Upper lobe of left lung (tissue), 4 donors: ENCODE results near the gene LAMTOR2.

Source experiments
- CTCF ChIP-seq, 6 experiments: fragments of 450-650 bp in 4 of 6; fragments of 200-600 bp in 2 of 6; sonication (generic) in 2 of 6; IDR thresholded peaks; one replicate each; pipeline ENCODE4 v1.5.1; 2016 to 2019; ENCODE audit warnings: antibody characterized with exemption in 6 of 6
- POLR2A ChIP-seq, 4 donors: fragments of 450-650 bp; IDR thresholded peaks; one replicate each; pipeline ENCODE4 v1.5.1; 2016 to 2017; ENCODE audit warnings: antibody characterized with exemption in 4 of 4, mild to moderate bottlenecking in 2 of 4
- POLR2AphosphoS5 ChIP-seq, 2 donors: sonication (generic); formaldehyde crosslinking; IDR thresholded peaks; one replicate each; pipeline ENCODE4 v1.5.1; 2017; ENCODE audit warnings: antibody characterized with exemption in 2 of 2

- TF ChIP-seq CTCF (IDR thresholded peaks at IDR 0.05) (no peak), POLR2A (IDR thresholded peaks at IDR 0.05) (no peak), POLR2AphosphoS5 (IDR thresholded peaks at IDR 0.05) (no peak)
These were observed 29.5 kb downstream of the LAMTOR2 start for GRCh38 chr1:156083800-156084790.
